ENCODE measurements around the gene ANKRD26. TPM values are rescaled to one million over a fixed set of nuclear protein-coding genes. Genes with fewer than 3 reads are reported as not detected.

The ANKRD26 gene
- total RNA-seq, 1 donor from 2014 or later, result 6.5 TPM

DNA sequence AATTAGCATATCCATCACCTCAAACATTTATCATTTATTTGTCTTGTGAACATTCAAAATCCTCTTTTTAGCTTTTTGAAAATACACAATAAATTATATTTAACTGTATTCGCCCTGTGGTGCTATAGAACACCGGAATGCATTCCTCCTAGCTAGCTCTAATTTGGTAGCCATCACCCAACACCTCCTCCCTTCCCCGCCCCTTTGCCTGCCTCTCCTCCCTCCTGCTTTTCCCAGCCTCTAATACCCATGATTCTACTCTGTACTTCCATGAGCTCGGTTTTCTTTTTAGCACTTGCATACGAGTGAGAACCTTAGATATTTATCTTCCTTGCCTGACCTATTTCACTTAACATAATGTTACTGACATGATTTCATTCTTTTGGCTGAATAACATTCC is 80.1 kb downstream of the ANKRD26 start:
- DNase-seq (ENCODE audit: low read depth, low spot score), result no peak

DNA sequence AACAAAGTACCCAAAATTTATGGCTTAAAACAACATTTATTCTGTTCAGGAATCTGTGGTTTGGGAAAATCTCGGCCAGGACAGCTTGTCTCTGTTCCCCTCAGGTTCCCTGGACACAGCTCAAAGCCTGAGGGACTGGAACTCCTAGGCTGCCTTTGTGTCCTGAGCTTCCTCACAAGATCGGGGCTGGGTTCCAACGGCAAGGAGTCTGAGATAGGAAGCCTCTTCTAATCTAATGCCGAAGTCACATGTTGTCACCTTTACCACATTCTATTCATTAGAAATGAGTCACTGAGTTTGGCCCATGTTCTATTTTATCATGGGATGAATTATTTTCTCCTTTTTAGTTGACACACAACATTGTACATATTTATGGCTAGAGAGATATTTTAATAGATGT is 80.5 kb downstream of the ANKRD26 start:
- peak; percentile 10 for DNase-seq (ENCODE audit: low read depth, low spot score)

DNA sequence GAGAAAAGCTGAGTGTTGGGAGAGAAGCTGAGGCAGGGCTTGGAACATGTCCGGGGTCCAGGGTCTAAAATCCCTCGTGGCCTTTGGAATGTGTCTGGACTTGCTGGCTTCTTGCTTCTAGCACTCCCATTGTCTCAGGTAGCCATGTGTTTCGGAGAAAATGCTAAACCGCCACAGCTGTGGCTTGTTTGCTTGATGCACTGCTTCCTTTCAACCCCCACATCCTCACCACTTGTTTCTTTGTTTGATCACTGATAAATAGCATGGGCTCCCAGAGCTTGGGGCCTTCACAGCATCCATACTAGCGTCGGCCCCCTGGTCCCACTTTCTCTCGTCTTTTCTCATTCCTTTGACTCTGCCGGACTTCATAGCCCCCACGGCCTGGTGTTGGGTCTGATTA is 102.7 kb downstream of the ANKRD26 start:
- no peak for DNase-seq (ENCODE audit: low read depth, low spot score)

DNA sequence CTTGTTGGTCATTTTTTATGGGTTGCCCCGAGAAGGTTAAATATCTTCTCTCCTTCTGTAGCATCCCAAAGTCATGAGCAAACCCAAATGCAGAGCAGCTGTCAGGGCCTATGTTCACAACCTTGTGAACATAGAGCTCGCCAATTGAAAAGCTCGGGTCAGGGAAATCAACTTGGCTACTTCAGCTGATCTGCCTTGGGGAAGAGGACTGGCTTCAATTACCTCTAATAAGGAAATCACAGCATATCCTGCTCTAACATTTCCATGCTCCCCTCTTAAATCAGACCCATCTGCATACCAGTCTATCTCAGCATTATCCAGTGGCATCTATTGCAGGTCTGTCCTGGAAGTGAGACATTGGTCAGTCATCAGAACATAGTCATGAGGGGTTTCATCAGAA is 105.6 kb downstream of the ANKRD26 start:
- DNase-seq (ENCODE audit: low read depth, low spot score), result no peak

DNA sequence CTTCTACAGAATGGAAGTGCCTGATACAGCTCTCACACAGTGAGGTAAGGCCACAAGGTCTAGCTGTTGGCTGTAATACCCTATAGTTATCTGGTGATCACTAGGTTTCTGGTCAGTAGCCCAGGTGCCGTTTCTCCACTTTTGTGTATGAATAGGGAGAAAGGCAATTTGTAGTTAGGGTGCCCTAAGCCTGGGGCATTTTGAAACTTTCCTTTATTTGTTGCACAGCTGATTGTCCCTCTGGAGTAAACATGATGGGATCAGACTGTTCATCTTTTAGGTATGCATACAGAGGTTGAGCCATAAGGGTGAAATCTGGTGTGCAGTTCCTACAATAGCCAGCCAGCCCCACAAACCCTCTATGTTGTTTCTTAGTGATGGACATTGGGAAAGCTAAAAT is 112.4 kb downstream of the ANKRD26 start:
- DNase-seq (ENCODE audit: low read depth, low spot score), result no peak

DNA sequence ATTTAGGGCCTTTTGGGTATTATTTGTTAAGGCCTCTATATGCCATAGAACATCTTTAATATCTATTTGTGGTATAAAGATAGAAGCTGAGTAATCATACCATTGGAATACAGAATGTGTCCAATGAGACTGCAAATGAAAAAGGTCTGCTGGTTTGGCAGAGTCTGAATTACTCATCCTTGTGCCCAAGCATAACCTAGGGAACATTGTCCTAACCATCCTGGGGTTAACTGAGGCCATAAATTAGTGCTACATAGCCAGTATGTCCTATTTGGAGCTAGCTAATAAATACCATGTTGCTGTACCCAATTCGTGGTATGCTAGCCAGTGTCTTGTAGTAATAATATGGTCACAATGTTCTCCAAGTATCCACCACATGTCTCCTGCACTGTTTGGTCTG is 117.1 kb downstream of the ANKRD26 start:
- no peak for DNase-seq (ENCODE audit: low read depth, low spot score)

DNA sequence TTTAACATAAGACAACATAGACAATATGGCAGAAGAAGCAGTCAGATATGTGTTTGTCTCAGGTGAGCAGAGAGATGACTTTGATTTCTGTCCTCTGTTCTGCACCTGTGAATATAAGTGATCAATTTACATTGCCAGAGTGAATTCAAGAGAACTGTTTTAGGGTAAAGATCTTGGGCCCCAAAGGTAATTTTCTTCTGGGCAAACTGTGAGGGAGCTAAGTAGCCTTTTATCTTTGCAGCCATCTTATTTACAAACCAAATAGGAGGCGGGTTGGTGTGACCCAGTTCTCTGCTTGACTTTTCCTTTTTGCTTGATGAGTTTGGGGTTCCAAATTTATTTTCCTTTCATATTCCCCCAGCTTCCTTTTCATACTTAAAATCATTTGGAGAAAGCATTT is 118.2 kb downstream of the ANKRD26 start:
- no peak for DNase-seq (ENCODE audit: low read depth, low spot score)

DNA sequence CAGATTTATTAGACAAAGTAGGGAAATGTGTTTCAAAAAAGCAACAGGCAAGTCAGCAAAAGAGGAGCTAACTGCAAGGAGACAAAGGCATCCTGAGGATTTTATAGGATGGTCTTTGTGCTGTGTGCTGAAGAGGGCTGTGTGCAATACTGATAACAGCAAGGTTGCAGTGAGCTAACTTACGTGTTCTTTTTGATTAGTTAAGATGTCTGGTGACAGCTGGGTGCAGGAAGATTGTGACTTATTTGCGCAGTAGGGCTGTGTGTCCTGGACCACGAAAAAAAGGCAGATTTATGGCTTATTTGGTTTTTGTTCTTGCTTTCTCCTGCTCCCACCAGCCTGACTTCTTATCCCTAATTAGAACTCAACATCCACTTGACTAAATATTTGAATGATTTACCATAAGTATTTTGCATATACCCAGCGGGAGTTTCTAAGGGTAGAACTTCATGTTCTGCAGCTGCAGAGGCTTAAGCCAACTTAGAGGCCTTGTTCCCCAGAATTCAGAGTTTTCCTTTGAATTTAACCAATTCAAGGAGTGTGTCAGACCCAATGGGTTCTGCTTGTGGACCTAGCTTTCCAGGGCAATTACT is 119.0 kb downstream of the ANKRD26 start:
- no peak for DNase-seq (ENCODE audit: low read depth, low spot score)

DNA sequence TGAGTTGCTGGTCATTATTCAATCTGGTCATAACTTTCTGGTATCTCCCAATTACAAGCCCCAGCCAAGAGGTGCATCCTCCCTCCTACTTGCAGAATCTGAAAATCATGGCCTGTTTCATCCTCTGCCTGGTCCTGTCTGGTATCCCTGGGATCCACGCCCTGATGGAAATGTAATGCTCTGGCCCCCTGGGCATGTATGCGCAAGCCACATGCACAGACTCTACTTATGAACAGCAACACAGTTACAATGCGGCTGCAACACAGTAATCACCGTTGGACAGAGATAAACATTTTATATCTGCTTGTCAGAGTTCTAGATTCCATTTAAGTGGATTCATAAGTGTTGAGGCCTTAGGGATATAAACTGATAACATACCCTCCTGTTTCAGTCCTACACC is 121.8 kb downstream of the ANKRD26 start:
- DNase-seq (ENCODE audit: low read depth, low spot score), result no peak

DNA sequence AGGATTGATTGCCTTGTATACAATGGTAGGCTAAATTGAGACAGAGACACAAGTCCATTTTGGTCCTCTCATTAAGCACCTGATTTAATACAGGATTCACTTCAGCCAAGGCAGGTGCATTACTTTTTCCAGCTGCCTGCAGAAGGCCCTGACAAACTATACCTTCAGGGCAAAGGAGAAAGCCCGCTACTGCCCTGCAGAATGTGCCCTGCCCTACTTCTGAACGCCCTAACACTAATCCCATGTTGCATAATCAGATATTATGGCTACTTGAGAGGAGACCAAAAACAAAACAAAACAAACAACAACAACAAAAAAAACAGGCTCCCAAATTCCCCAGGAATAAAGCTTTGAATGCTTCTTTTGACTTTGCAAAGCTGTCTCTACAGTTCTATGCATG is 122.7 kb downstream of the ANKRD26 start:
- no peak for DNase-seq (ENCODE audit: low read depth, low spot score)

DNA sequence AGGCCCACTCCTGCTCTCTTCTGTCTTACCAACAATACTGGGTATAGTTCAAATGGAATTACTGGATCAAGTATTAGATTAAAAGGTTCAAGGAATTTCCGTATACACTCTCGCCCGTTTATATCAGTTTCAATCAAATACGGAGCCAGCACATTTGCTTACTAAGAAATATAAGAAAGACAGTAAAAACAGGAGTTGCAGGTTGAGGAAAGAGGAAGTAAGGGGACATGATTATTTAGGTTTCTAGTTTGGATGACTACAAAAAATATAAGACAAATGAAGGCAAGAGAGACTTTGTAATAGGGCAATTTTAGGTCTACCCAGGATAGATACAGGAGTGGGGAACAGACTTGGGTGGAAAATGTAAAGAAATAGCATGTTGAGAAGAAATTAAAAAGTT is 129.6 kb downstream of the ANKRD26 start:
- DNase-seq (ENCODE audit: low read depth, low spot score), result no peak

DNA sequence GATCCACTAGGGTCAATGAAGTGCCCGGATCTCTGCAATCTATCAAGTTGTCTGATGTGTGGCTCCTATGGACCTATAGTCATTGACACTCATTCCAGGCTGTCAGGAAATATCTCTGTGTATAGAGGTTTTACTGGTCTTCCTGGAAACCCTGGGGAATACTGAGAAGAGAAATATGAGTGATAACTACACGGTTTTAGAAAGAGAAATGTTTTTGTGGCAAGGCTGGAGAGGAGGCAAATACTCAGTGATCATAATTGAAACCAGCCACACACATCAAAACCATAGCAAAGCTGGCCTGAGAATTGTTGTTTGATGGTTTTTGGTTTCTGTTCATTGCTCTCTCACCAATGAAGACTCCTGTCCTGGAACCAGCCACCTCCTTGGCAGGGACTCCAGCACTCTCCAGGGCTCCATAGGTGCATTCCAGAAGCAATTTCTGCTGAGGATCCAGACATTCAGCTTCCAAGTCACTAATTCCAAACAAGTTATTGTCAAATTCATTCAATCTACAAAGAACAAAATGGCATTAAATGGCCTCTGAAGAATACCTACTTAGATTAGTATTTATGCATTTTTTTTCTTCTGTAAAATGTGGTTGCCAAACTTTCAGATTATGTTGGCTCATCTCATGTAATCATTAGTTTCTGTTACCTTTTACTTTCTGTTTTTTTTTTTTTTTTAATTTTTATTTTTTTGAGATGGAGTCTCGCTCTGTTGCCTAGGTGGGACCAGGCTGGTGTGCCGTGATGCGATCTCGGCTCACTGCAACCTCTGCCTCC is 131.0 kb downstream of the ANKRD26 start:
- no peak for DNase-seq (ENCODE audit: low read depth, low spot score)

DNA sequence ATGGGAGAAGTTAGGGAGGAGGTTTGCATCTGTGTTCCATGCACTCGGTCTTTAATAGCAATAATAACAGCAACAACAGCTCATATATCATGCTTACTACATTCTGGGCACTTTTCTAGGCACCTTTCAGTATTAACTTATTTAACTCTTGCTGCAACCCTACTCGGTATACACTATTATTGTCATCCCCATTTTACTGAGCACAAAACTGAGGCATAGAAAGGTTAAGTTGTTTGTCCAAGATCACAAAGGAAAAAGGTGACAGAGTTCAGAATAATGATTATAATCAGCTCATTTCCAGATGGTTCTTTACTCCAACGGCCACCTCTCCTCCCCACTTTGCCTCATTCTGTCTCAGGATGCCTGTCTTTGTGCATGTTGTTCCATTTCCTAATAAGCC is 137.5 kb downstream of the ANKRD26 start:
- no peak for DNase-seq (ENCODE audit: low read depth, low spot score)

DNA sequence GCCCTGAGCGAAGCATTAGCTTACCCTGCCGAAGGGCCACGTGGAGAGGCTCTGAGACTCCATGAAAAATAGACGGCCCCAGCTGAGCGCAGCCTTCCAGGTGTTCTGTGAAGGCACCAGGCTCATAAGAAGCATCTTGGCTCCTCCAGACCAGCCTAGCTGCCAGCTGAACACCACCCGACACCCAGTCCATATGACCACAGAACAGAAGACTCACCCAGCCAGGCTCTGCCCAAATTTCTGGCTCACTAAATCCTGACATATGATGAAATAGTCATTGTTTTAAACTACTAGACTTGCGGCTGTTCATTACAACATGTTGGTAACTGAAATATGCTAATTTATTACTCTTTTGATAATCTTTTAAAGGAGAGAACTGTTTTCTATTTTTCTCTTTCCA is 140.0 kb downstream of the ANKRD26 start:
- DNase-seq (ENCODE audit: low read depth, low spot score), result no peak

DNA sequence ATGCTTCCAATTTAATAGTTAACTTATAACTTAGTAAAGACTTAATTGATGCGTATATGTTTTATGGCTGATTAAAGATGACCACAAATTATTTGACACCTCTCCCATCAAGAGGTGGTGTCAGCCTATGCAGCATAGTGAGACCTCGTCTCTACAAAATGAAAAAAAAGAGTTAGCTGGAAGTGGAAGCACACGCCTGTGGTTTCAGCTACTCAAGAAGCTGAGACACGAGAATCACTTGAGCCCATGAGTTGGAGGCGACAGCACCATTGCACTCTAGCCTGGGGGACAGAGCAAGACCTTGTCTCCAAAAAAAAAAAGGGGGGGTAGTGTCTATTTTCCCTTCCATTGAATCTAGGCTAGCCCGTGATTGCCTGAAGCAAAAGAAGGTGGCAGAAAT is 140.5 kb downstream of the ANKRD26 start:
- no peak for DNase-seq (ENCODE audit: low read depth, low spot score)

Other genes with a start within 250 kb of the ANKRD26 start
- 35.0 and 40.3 TPM in 2 replicates for gene ABI1, start 239.5 kb downstream of the ANKRD26 start, total RNA-seq
- gene YME1L1, start 53.9 kb upstream of the ANKRD26 start, total RNA-seq, result 137 and 144 TPM in 2 replicates
- 18.4 and 18.9 TPM in 2 replicates for gene MASTL, start 54.9 kb upstream of the ANKRD26 start, total RNA-seq
- gene ACBD5, start 140.3 kb upstream of the ANKRD26 start, total RNA-seq, result 23.8 and 25.5 TPM in 2 replicates